SK-N-SH (cell line): ENCODE results near the gene RUFY4.

ENCODE experiments used
- CHD2 ChIP-seq: fragments of 150-350 bp; IDR thresholded peaks from 2 replicates; pipeline ENCODE4 v1.6.1; 2018; ENCODE audit warnings: low read length; ENCODE audit not compliant: partially characterized antibody
- CTCF ChIP-seq: fragments of 200-600 bp; sonication (generic); IDR thresholded peaks from 2 replicates; pipeline ENCODE4 v1.6.1; 2017; ENCODE audit warnings: antibody characterized with exemption, mild to moderate bottlenecking, moderate library complexity
- ELF1 ChIP-seq: IDR thresholded peaks from 2 replicates; pipeline ENCODE4 v1.4.0; 2012
- GATA2 ChIP-seq: sonication (generic); formaldehyde crosslinking; IDR thresholded peaks from 2 replicates; pipeline ENCODE4 v1.5.0; 2020; ENCODE audit warnings: mild to moderate bottlenecking, missing genetic modification reagents
- JUND ChIP-seq: IDR thresholded peaks from 2 replicates; pipeline ENCODE4 v1.4.0; 2012
- MEF2A ChIP-seq: IDR thresholded peaks from 2 replicates; pipeline ENCODE4 v1.4.0; 2012; ENCODE audit warnings: low read depth, borderline replicate concordance
- MXI1 ChIP-seq: IDR thresholded peaks from 2 replicates; pipeline ENCODE4 v1.6.1; 2012; ENCODE audit warnings: mild to moderate bottlenecking, low read depth, low read length, improper control_type of control experiment
- NFIC ChIP-seq: IDR thresholded peaks from 2 replicates; pipeline ENCODE4 v1.4.0; 2012; ENCODE audit warnings: borderline replicate concordance
- TAF1 ChIP-seq: IDR thresholded peaks from 2 replicates; pipeline ENCODE4 v1.6.1; 2012; ENCODE audit warnings: low read depth, mild to moderate bottlenecking, low read length, moderate library complexity, borderline replicate concordance
- TEAD4 ChIP-seq: IDR thresholded peaks from 2 replicates; pipeline ENCODE4 v1.4.0; 2012; ENCODE audit warnings: mild to moderate bottlenecking, borderline replicate concordance; ENCODE audit not compliant: insufficient read depth
- YY1 ChIP-seq: IDR thresholded peaks from 2 replicates; pipeline ENCODE4 v1.4.0; 2012; ENCODE audit warnings: low read depth, mild to moderate bottlenecking
- TF ChIP-seq, protein P1 (sequence below): IDR thresholded peaks from 2 replicates; pipeline ENCODE4; 2012
- TF ChIP-seq, protein P2 (sequence below): IDR thresholded peaks from 2 replicates; pipeline ENCODE4 v1.6.1; 2012; ENCODE audit warnings: mild to moderate bottlenecking, low read depth, low read length, moderate library complexity

GRCh38 chr2:218083352-218083676 is 14.3 kb downstream of the RUFY4 start:
- TF ChIP-seq CTCF = no peak
- TF ChIP-seq MEF2A = no peak
- TF ChIP-seq TAF1 = no peak
- TF ChIP-seq, protein P1, sequence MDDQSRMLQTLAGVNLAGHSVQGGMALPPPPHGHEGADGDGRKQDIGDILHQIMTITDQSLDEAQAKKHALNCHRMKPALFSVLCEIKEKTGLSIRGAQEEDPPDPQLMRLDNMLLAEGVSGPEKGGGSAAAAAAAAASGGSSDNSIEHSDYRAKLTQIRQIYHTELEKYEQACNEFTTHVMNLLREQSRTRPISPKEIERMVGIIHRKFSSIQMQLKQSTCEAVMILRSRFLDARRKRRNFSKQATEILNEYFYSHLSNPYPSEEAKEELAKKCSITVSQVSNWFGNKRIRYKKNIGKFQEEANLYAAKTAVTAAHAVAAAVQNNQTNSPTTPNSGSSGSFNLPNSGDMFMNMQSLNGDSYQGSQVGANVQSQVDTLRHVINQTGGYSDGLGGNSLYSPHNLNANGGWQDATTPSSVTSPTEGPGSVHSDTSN = no peak
- TF ChIP-seq NFIC = no peak
- TF ChIP-seq GATA2 = no peak
- TF ChIP-seq JUND = no peak
- no peak for TF ChIP-seq MXI1
- TF ChIP-seq CHD2 = no peak
- TF ChIP-seq TEAD4 = no peak
- TF ChIP-seq YY1 = no peak
- TF ChIP-seq ELF1 = no peak
- TF ChIP-seq, protein P2, sequence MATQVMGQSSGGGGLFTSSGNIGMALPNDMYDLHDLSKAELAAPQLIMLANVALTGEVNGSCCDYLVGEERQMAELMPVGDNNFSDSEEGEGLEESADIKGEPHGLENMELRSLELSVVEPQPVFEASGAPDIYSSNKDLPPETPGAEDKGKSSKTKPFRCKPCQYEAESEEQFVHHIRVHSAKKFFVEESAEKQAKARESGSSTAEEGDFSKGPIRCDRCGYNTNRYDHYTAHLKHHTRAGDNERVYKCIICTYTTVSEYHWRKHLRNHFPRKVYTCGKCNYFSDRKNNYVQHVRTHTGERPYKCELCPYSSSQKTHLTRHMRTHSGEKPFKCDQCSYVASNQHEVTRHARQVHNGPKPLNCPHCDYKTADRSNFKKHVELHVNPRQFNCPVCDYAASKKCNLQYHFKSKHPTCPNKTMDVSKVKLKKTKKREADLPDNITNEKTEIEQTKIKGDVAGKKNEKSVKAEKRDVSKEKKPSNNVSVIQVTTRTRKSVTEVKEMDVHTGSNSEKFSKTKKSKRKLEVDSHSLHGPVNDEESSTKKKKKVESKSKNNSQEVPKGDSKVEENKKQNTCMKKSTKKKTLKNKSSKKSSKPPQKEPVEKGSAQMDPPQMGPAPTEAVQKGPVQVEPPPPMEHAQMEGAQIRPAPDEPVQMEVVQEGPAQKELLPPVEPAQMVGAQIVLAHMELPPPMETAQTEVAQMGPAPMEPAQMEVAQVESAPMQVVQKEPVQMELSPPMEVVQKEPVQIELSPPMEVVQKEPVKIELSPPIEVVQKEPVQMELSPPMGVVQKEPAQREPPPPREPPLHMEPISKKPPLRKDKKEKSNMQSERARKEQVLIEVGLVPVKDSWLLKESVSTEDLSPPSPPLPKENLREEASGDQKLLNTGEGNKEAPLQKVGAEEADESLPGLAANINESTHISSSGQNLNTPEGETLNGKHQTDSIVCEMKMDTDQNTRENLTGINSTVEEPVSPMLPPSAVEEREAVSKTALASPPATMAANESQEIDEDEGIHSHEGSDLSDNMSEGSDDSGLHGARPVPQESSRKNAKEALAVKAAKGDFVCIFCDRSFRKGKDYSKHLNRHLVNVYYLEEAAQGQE = no peak
